Smooth muscle cell (in vitro differentiated cells): ENCODE measurements around the gene AURKB. TPM values are rescaled to one million over a fixed set of nuclear protein-coding genes. Genes with fewer than 3 reads are reported as not detected.

ENCODE experiments used
- DNase-seq: peaks from one replicate; lab custom pipeline; 2025; ENCODE audit not compliant: unreplicated experiment; lab: John Stamatoyannopoulos, UW
- H2AFZ ChIP-seq: fragments of 200-600 bp; sonication (generic); 2 replicates; pipeline ENCODE4 v1.6.0; 2016; ENCODE audit warnings: antibody characterized with exemption, low read depth, mild to moderate bottlenecking
- H3F3A ChIP-seq: fragments of 200-600 bp; sonication (generic); 2 replicates; pipeline ENCODE4 v1.6.0; 2017; ENCODE audit warnings: antibody characterized with exemption, low read depth
- H3K27ac ChIP-seq: fragments of 200-600 bp; sonication (generic); 2 replicates; pipeline ENCODE4 v1.5.1; 2016; ENCODE audit warnings: low read depth, mild to moderate bottlenecking
- H3K27me3 ChIP-seq: fragments of 200-600 bp; sonication (generic); 2 replicates; pipeline ENCODE4 v1.6.1; 2016; ENCODE audit warnings: low read depth, mild to moderate bottlenecking
- H3K36me3 ChIP-seq: fragments of 200-600 bp; sonication (generic); 2 replicates; pipeline ENCODE4 v1.5.1; 2016; ENCODE audit warnings: low read depth
- H3K4me1 ChIP-seq: fragments of 200-600 bp; sonication (generic); 2 replicates; pipeline ENCODE4 v1.5.1; 2016; ENCODE audit warnings: low read depth
- H3K4me2 ChIP-seq: fragments of 200-600 bp; sonication (generic); 2 replicates; pipeline ENCODE4 v1.6.0; 2016; ENCODE audit warnings: mild to moderate bottlenecking
- H3K4me3 ChIP-seq: fragments of 200-600 bp; sonication (generic); 2 replicates; pipeline ENCODE4 v1.5.1; 2016; ENCODE audit warnings: mild to moderate bottlenecking
- H3K79me2 ChIP-seq: fragments of 200-600 bp; sonication (generic); 2 replicates; pipeline ENCODE4 v1.6.0; 2016; ENCODE audit warnings: low read depth, mild to moderate bottlenecking
- H3K9ac ChIP-seq: fragments of 200-600 bp; sonication (generic); 2 replicates; pipeline ENCODE4 v1.6.0; 2016; ENCODE audit warnings: low read depth
- H3K9me3 ChIP-seq: fragments of 200-600 bp; sonication (generic); replicated peaks from 2 replicates; pipeline ENCODE4 v1.5.1; 2016; ENCODE audit warnings: low read depth
- H4K20me1 ChIP-seq: fragments of 200-600 bp; sonication (generic); 2 replicates; pipeline ENCODE4 v1.6.0; 2016; ENCODE audit warnings: low read depth
- WGBS: methylation state at CpG from one replicate; pipeline ENCODE4 v1.1.7; 2016; ENCODE audit warnings: low lambda C conversion rate; 5-methylcytosine and 5-hydroxymethylcytosine counted together
- polyA plus RNA-seq: library from polyadenylated mRNA; unstranded; fragments of >200 nt; fragmentation: Nextera tagmentation; extraction: Ambion mirVana; gene quantifications from 2 replicates; pipeline ENCODE4 v1.2.1, GENCODE V29; 2016
- total RNA-seq: library from RNA; depleted of rRNA; stranded (reverse); fragments of >200 nt; gene quantifications from 2 replicates; pipeline ENCODE4 v1.2.3, GENCODE V29; 2014
- TF ChIP-seq, protein P1 (sequence below): fragments of 200-600 bp; sonication (generic); IDR thresholded peaks from 2 replicates; pipeline ENCODE4 v1.5.1; 2017; ENCODE audit warnings: borderline replicate concordance, mild to moderate bottlenecking, antibody characterized with exemption; ENCODE audit not compliant: insufficient read depth, poor library complexity, severe bottlenecking

AURKB gene
- total and polyA plus RNA-seq, 2 experiments from 2014 or later, result 16.6 to 33.5 TPM

- Histone ChIP-seq H3K79me2 (no peaks in the 10 kb centered on the region), H3K36me3 (no peaks in the 10 kb centered on the region), H3K9ac (no peak overlapping the region), H3F3A (peaks cover 5% of the 10 kb centered on the region), H4K20me1 (peaks cover 15% of the 10 kb centered on the region), H3K4me1 (peaks cover 12% of the 10 kb centered on the region), H2AFZ (peak overlapping the region; percentile 83), H3K27me3 (no peaks in the 10 kb centered on the region), H3K4me2 (peak overlapping the region; percentile 68), H3K27ac (peak overlapping the region; percentile 22), H3K4me3 (peak overlapping the region; percentile 31), H3K9me3 (no peaks in the 10 kb centered on the region)
- WGBS, result 29% methylated on average over 12 of the region's 12 CpGs
- DNase-seq, result peak; percentile 3
- TF ChIP-seq, protein P1, sequence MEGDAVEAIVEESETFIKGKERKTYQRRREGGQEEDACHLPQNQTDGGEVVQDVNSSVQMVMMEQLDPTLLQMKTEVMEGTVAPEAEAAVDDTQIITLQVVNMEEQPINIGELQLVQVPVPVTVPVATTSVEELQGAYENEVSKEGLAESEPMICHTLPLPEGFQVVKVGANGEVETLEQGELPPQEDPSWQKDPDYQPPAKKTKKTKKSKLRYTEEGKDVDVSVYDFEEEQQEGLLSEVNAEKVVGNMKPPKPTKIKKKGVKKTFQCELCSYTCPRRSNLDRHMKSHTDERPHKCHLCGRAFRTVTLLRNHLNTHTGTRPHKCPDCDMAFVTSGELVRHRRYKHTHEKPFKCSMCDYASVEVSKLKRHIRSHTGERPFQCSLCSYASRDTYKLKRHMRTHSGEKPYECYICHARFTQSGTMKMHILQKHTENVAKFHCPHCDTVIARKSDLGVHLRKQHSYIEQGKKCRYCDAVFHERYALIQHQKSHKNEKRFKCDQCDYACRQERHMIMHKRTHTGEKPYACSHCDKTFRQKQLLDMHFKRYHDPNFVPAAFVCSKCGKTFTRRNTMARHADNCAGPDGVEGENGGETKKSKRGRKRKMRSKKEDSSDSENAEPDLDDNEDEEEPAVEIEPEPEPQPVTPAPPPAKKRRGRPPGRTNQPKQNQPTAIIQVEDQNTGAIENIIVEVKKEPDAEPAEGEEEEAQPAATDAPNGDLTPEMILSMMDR, result no peak
These were observed 18.1 kb downstream of the AURKB start for GRCh38 chr17:8192070-8192815.

DNA sequence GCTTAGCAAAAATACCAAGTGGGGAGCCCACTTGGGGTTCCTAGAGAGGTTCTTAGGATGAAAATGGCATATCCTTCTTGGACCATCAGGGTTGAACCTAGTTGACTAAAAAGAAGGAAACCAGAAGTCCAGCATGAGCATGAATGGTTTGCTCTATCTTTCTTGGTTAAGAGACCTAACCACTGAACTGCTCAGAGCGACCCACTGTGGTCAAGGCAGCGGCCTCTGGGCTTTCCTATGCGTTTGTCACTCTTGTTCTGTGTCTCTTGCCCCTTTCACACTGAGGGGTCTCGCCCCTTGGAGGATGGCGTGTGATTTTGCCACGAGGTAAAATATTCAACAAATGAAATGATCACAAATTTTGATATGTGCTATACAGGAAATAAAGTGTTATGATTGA is 19.9 kb downstream of the AURKB start:
- Histone ChIP-seq H3K27ac (no peak overlapping the region), H3K36me3 (no peaks in the 10 kb centered on the region), H3K4me2 (peak overlapping the region; percentile 78), H3F3A (peaks cover 17% of the 10 kb centered on the region), H3K9ac (no peak overlapping the region), H3K27me3 (no peaks in the 10 kb centered on the region), H3K4me3 (peak overlapping the region; percentile 75), H4K20me1 (peaks cover 19% of the 10 kb centered on the region), H2AFZ (peak overlapping the region; percentile 19), H3K9me3 (no peaks in the 10 kb centered on the region), H3K79me2 (no peaks in the 10 kb centered on the region), H3K4me1 (peaks cover 12% of the 10 kb centered on the region)
- whole genome bisulfite sequencing, result 42% methylated on average over 6 of the region's 6 CpGs
- TF ChIP-seq, protein P1, result no peak
- DNase-seq, result no peak

DNA sequence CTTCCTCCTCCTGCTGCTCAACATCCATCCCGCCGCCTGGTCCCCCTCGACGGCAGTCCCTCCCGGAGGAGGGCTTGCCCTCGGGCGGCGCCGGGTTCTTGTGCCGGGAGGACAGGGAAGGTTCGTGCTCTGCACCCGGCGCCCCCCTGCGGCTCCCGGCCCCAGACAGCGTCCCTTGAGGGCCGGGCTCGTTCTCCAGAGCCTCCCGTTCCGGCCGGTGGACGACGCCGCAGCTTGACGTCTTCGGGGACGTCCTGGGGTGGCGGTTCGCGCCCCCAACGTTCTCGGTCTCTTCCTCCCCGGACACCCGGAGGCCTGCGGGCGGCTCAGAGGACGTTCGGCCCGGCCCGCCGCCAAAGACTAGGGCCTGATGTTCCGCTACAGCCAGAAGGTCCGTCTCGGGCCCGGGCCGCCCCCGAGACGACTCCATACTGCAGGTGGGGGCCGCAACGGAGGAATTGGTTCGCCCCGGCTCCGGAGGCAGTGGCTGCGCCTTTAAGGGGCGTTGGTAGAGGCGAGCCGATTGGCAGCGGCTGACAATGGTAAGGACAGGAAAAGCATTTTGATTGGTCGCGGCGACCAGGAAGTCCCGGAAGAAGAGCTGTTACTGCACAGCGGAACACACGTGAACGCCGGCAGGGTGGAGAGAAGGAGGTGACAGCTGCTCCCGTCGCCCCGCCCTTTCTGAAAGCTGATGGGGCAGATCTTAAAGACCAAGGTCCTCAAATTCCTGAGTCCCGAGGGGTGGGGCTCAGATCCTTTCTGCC is 20.5 kb downstream of the AURKB start, which contains the start of gene BORCS6:
Gene BORCS6, minus strand, starts transcription at position 470 of the 767 bp plus-strand sequence. Its CDS starts 40 bp downstream, at position 430.
- H3F3A ChIP-seq, result peaks cover 17% of the 10 kb centered on the region
- peaks cover 12% of the 10 kb centered on the region for H3K4me1 ChIP-seq
- peak within 1 kb of the TSS; percentile 78 for H3K9ac ChIP-seq
- H3K9me3 ChIP-seq, result no peaks in the 10 kb centered on the region
- peak; percentile 71 for DNase-seq
- no peaks in the 10 kb centered on the region for H3K27me3 ChIP-seq
- peaks cover 19% of the 10 kb centered on the region for H4K20me1 ChIP-seq
- TF ChIP-seq, protein P1, result no peak
- no peaks in the 10 kb centered on the region for H3K79me2 ChIP-seq
- H3K4me2 ChIP-seq, result peak within 1 kb of the TSS; percentile 88
- H3K27ac ChIP-seq, result peak within 1 kb of the TSS; percentile 68
- peak within 1 kb of the TSS; percentile 82 for H2AFZ ChIP-seq
- peak within 1 kb of the TSS; percentile 75 for H3K4me3 ChIP-seq
- no peaks in the 10 kb centered on the region for H3K36me3 ChIP-seq
- 1% methylated on average over 66 of the region's 70 CpGs for WGBS
